GM11168 (cell line): Measurements from ENCODE around the gene PMP22.

ENCODE experiments used
- in situ Hi-C: fragments of 300-500 bp; cut with MboI; formaldehyde crosslinking; loops from one replicate; pipeline ENCODE4 v1.12.0; 2022; ENCODE audit warnings: low sequenced_read_pairs; ENCODE audit not compliant: unreplicated experiment

PMP22 gene

GRCh38 chr17:15260376-15261257 lies 4.5 kb downstream of the PMP22 start:
- in situ Hi-C loops = loop anchor here (25.0 kb wide), 1 partner anchor 727 kb away; the partner anchor contains the start of genes TTC19 and ZSWIM7

- in situ Hi-C loops = loop anchor here (10.0 to 25.0 kb wide), 2 partner anchors 247 to 729 kb away; partner anchors contain the start of genes TTC19 and ZSWIM7
Measured at GRCh38 chr17:15257796-15258512, 7.2 kb downstream of the PMP22 start.

GRCh38 chr17:15257258-15257788 lies 7.8 kb downstream of the PMP22 start:
- in situ Hi-C loops = loop anchor here (10.0 to 25.0 kb wide), 2 partner anchors 247 to 730 kb away; partner anchors contain the start of genes TTC19 and ZSWIM7

GRCh38 chr17:15256689-15257088 lies 8.4 kb downstream of the PMP22 start:
- in situ Hi-C loops = loop anchor here (10.0 to 25.0 kb wide), 2 partner anchors 248 to 731 kb away; partner anchors contain the start of genes TTC19 and ZSWIM7

GRCh38 chr17:15255713-15256454 lies 9.2 kb downstream of the PMP22 start:
- in situ Hi-C loops = loop anchor here (10.0 to 25.0 kb wide), 2 partner anchors 249 to 731 kb away; partner anchors contain the start of genes TTC19 and ZSWIM7

- in situ Hi-C loops = loop anchor here (10.0 to 25.0 kb wide), 2 partner anchors 255 to 737 kb away; partner anchors contain the start of genes TTC19 and ZSWIM7
Measured at GRCh38 chr17:15250135-15250860, 14.8 kb downstream of the PMP22 start.

GRCh38 chr17:15249487-15249886 lies 15.6 kb downstream of the PMP22 start:
- in situ Hi-C loops = no loop called here

GRCh38 chr17:15247891-15248529 lies 17.1 kb downstream of the PMP22 start:
- in situ Hi-C loops = no loop called here

GRCh38 chr17:15245054-15245453 lies 20.1 kb downstream of the PMP22 start:
- in situ Hi-C loops = no loop called here

GRCh38 chr17:15240644-15241043 lies 24.5 kb downstream of the PMP22 start:
- in situ Hi-C loops = no loop called here

GRCh38 chr17:15239491-15239890 lies 25.6 kb downstream of the PMP22 start:
- in situ Hi-C loops = no loop called here

GRCh38 chr17:15238676-15239422 lies 26.3 kb downstream of the PMP22 start:
- in situ Hi-C loops = no loop called here

- in situ Hi-C loops = no loop called here
Measured at GRCh38 chr17:15238057-15238456, 27.1 kb downstream of the PMP22 start.

- in situ Hi-C loops = no loop called here
Measured at GRCh38 chr17:15237106-15237425, 28.1 kb downstream of the PMP22 start.

GRCh38 chr17:15236281-15237105 lies 28.6 kb downstream of the PMP22 start:
- in situ Hi-C loops = no loop called here

- in situ Hi-C loops = no loop called here
Measured at GRCh38 chr17:15233971-15234370, 31.2 kb downstream of the PMP22 start.

GRCh38 chr17:15233022-15233805 lies 31.9 kb downstream of the PMP22 start:
- in situ Hi-C loops = no loop called here
